ENCODE results near the gene ANKK1.

- TF ChIP-seq CTCF (IDR thresholded peaks at IDR 0.05; ENCODE audit: insufficient read depth, low read depth, low read length) (no peak), EZH2 (IDR thresholded peaks at IDR 0.05; ENCODE audit: insufficient read depth, low read length) (no peak)
Observed at GRCh38 chr11:113446112-113446511, 58.5 kb downstream of the ANKK1 start.
